HUES48 (cell line): Measurements from ENCODE around the gene ANKRD53.

Source experiments
- H3K27ac ChIP-seq: one replicate; pipeline ENCODE4 v1.7.0; 2013; ENCODE audit warnings: low read depth, low read length, inconsistent platforms
- H3K27me3 ChIP-seq: 2 replicates; pipeline ENCODE4 v1.6.1; 2013; ENCODE audit warnings: mild to moderate bottlenecking, low read length; ENCODE audit not compliant: control insufficient read depth, insufficient read depth
- H3K36me3 ChIP-seq: 2 replicates; pipeline ENCODE4 v1.6.1; 2013; ENCODE audit warnings: low read length; ENCODE audit not compliant: control insufficient read depth, insufficient read depth
- H3K4me1 ChIP-seq: 2 replicates; pipeline ENCODE4 v1.6.1; 2013; ENCODE audit warnings: mild to moderate bottlenecking, low read length; ENCODE audit not compliant: control insufficient read depth, insufficient read depth
- H3K4me3 ChIP-seq: 2 replicates; pipeline ENCODE4 v1.5.1; 2013; ENCODE audit warnings: mild to moderate bottlenecking, low read depth, low read length
- H3K9ac ChIP-seq: 2 replicates; pipeline ENCODE4 v1.6.1; 2013; ENCODE audit warnings: mild to moderate bottlenecking, low read depth, low read length, moderate library complexity
- H3K9me3 ChIP-seq: 2 replicates; pipeline ENCODE4 v1.6.1; 2013; ENCODE audit warnings: low read length; ENCODE audit not compliant: control insufficient read depth, insufficient read depth

The ANKRD53 gene

DNA sequence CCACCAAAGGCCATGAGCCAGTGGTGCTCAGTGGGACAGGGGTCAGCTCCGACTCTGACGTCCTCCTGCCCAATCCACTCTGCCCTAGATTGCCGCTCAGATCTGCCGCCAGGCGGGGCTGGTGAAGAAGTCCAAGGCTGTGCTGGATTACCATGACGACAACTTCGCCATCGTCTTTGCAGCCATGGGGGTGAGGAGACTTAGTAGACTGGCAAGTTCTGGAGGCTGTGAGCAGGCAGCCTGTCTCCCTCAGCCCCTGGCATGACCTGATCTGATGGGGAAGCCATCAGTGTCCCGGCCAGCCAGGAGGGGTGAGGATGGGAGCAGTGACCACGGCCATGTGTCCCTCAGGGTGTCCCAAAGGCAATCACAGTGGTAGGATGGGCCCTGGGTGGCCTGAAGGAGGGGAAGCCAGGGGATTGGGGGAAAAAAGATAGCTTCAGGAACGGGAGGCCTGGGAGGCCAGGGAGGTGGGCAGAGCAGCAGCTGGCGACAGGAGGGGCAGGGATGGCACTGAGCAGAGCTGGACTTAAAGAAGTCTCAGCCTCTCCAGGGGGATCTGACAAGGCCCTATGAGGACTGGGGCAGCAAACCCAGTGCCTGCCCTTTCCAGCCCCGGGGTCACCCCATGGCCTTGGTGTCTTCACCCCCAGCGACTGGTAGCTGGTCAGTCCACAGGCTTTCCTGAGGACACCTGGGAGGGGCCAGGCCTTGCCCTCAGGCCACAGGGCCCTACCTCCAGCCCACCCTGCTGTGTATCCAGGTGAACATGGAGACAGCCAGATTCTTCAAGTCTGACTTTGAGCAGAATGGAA is 17.4 kb upstream of the ANKRD53 start:
- H3K9ac ChIP-seq = no peak overlapping the region
- peaks cover 53% of the 10 kb centered on the region for H3K27me3 ChIP-seq
- H3K4me1 ChIP-seq = no peaks in the 10 kb centered on the region
- H3K4me3 ChIP-seq = no peak overlapping the region
- no peaks in the 10 kb centered on the region for H3K36me3 ChIP-seq
- no peak overlapping the region for H3K27ac ChIP-seq
- no peaks in the 10 kb centered on the region for H3K9me3 ChIP-seq

DNA sequence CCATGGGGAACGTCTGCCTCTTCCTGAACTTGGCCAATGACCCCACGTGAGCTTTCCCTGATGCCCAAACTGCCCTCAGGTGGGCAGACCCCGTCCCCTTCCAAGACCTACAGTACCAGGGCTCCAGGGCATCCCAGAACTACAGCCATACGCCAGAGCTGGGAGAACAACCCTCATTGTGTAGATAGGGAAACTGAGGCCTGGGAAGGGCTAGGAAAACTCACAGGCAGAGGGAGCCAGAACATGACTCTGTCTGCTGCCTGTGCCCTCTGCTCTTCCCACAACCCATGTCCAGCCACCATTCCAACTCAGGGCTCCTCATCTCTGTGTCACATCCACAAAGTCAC is 16.8 kb upstream of the ANKRD53 start:
- H3K27me3 ChIP-seq = peaks cover 59% of the 10 kb centered on the region
- no peak overlapping the region for H3K27ac ChIP-seq
- no peaks in the 10 kb centered on the region for H3K4me1 ChIP-seq
- H3K4me3 ChIP-seq = no peak overlapping the region
- no peaks in the 10 kb centered on the region for H3K36me3 ChIP-seq
- H3K9me3 ChIP-seq = no peaks in the 10 kb centered on the region
- no peak overlapping the region for H3K9ac ChIP-seq

DNA sequence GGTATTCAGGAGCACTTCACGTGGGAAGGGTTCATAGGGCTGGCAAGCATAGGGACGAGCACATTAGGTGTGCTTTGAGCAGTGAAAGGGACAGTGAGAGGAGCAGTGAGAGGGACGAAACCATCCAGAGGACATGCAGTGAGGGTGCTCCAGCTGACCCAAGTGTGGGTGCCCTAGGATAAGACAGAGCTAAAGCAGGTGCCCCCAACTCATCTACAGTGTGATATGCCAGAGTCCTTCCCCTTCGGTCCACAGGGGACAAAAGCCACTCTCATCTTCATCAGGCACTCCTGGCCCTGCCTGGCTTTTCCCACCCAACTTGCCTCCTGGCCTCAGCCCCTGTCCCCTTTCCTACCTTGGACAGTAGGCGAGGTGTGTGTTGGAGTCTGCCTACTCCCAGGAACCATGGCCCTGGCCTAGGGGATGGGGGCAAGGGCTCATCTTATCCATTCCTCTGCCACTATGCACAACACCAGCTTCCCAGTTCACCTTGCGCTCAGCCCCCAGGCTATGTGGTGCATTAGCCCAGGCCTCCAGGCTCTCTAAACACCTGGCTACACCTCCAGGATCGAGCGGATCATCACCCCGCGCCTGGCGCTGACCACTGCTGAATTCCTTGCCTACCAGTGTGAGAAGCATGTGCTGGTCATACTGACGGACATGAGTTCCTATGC is 16.1 kb upstream of the ANKRD53 start:
- no peaks in the 10 kb centered on the region for H3K36me3 ChIP-seq
- H3K9ac ChIP-seq = no peak overlapping the region
- H3K9me3 ChIP-seq = no peaks in the 10 kb centered on the region
- H3K27ac ChIP-seq = no peak overlapping the region
- no peaks in the 10 kb centered on the region for H3K4me1 ChIP-seq
- peaks cover 66% of the 10 kb centered on the region for H3K27me3 ChIP-seq
- no peak overlapping the region for H3K4me3 ChIP-seq

DNA sequence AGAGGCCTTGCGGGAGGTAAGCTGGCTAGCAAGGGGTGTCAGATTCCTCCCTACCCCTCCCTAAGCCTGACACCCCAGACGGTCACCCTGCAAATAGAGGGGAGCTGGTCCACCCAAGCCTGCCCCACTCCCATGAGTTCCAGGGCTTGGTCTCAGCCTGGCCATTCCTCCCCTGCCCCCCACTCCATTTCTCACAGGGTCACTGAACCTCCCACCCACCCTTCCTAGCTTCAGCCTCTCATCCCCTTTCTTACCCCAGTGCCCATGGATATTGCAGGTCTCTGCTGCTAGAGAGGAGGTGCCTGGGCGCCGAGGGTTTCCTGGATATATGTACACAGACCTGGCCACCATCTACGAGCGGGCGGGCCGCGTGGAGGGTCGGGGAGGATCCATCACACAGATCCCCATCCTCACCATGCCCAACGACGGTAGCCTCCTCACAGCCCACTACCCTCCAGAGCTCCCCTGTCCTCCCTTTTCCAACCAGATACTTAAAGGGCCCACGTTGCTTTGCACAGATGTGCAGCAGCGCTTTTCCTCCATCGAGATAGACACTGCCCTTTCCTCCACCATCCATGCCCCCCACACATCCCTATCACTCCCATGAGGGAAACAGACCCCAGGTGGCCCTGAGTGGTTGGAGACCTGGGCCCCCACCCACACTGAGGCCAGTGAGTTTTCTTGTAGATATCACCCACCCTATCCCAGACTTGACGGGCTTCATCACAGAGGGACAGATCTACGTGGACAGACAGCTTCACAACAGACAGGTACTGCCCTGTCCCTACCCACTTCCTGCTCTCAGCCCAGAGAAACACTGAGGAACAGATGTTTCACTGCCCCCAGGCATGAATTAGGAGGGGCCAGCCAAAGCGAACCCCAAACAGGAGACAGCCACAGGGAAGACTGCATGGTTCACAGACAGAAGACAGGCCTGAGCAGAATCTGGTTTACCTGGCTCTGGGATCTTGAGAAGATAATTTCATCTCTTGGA is 15.2 kb upstream of the ANKRD53 start:
- H3K4me1 ChIP-seq = no peaks in the 10 kb centered on the region
- no peak overlapping the region for H3K27ac ChIP-seq
- no peak overlapping the region for H3K9ac ChIP-seq
- H3K4me3 ChIP-seq = no peak overlapping the region
- H3K27me3 ChIP-seq = peaks cover 71% of the 10 kb centered on the region
- no peaks in the 10 kb centered on the region for H3K36me3 ChIP-seq
- no peaks in the 10 kb centered on the region for H3K9me3 ChIP-seq

DNA sequence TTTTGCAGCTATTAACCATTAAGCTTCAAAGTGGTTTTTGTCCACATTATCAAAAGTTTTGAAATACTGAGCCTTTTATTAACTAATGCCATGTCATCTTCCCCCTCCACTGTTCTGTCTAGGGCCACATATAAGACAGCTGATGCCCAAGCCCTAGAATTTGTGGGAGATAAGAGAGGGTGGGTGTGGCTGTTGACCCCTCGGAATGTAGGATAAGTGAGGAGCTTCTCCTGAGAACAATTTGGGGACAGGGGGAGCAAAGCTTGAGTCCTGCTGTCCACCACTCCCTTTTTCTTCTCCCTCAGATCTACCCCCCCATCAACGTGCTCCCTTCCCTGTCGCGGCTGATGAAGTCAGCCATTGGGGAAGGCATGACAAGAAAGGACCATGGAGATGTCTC is 14.3 kb upstream of the ANKRD53 start:
- Histone ChIP-seq H3K36me3 (no peaks in the 10 kb centered on the region), H3K4me1 (no peaks in the 10 kb centered on the region), H3K9me3 (no peaks in the 10 kb centered on the region), H3K27me3 (peaks cover 72% of the 10 kb centered on the region), H3K27ac (no peak overlapping the region), H3K9ac (no peak overlapping the region), H3K4me3 (no peak overlapping the region)

DNA sequence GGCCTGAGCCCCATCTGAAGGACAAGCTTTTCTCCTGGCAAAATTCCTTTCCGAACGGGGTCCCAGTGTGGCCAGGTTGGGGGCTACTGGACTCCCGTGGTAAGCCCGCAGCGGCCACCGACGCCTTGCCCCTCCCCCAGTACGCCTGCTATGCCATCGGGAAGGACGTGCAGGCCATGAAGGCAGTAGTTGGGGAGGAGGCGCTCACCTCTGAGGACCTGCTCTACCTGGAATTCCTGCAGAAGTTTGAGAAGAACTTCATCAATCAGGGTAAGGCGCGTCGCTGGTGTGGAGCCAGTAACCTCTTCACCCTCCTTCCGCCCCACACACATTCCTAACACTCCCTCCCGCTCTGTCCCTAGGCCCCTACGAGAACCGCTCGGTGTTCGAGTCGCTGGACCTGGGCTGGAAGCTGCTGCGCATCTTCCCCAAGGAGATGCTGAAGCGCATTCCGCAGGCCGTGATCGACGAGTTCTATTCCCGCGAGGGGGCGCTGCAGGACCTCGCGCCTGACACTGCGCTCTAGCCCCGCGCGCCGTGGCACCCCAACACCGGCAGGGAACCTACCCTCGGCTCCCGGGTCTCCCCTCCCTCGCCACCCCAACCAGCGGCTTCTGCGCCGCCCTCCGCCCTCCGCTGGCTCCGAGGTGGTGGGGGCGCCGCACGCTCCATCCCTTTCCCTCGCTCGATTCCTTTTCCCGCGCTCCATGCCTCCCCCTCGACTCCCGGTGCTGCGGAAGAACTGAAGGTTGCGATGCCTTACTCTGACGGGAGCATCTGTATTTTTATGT is 13.6 kb upstream of the ANKRD53 start:
- H3K9me3 ChIP-seq = no peaks in the 10 kb centered on the region
- peaks cover 74% of the 10 kb centered on the region for H3K27me3 ChIP-seq
- no peak overlapping the region for H3K9ac ChIP-seq
- no peaks in the 10 kb centered on the region for H3K36me3 ChIP-seq
- H3K4me3 ChIP-seq = peak overlapping the region; percentile 55
- H3K4me1 ChIP-seq = no peaks in the 10 kb centered on the region
- no peak overlapping the region for H3K27ac ChIP-seq

DNA sequence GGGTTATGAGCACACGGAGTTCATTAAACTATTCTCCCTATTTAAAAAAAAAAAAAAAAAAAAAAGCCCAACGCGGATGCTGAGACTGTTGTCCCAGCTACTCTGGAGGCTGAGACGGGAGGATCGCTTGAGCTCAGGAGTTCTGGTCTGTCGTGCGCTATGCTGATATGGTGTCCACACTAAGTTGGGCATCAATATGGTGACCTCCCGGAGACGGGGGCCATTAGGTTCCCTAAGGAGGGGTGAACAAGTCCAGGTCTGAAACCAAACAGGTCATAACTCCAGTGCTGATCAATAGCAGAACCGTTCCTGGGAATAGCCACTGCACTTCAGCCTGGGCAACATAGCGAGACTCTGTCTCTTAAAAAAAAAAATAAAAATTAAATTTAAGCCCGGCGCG is 12.9 kb upstream of the ANKRD53 start:
- no peaks in the 10 kb centered on the region for H3K4me1 ChIP-seq
- no peak overlapping the region for H3K9ac ChIP-seq
- H3K4me3 ChIP-seq = peak overlapping the region; percentile 55
- H3K27ac ChIP-seq = no peak overlapping the region
- H3K9me3 ChIP-seq = no peaks in the 10 kb centered on the region
- peaks cover 81% of the 10 kb centered on the region for H3K27me3 ChIP-seq
- no peaks in the 10 kb centered on the region for H3K36me3 ChIP-seq

DNA sequence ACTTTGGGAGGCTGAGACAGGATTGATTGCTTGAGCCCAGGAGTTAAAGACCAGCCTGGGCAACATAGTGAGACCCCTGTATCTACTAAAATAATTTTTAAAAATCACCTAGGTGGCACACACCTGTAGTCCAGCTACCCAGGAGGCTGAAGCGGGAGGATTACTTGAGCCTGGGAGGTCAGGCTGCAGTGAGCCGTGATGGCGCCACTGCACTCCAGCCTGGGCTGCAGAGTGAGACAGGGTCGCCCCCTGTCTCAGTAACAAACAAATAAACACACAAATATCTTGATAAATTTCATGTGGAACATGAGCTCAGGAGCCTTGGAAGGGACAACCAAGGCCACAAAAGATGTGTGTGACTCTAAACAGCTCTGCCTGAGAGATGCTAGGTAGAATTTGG is 11.7 kb upstream of the ANKRD53 start:
- H3K36me3 ChIP-seq = no peaks in the 10 kb centered on the region
- H3K27me3 ChIP-seq = peaks cover 75% of the 10 kb centered on the region
- no peak overlapping the region for H3K4me3 ChIP-seq
- no peaks in the 10 kb centered on the region for H3K4me1 ChIP-seq
- no peak overlapping the region for H3K9ac ChIP-seq
- H3K27ac ChIP-seq = no peak overlapping the region
- no peaks in the 10 kb centered on the region for H3K9me3 ChIP-seq

DNA sequence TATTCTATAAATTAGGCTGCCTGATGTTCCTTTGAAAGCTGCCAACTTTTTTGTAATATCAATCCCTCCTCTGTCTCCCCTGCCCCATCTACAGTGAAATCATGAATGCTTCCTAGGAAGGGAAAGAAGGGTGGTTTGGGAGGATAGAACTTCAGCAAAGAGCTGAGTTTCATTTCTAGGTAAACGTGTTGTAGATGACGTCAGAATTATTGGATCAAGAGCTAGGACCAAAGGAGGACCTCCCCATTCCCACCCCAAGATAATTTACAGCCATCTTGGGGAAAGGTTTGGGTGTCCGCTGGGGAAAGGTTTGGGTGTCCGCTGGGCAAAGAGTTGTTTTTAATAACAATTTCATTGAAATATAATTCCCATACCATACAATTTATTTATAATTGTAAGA is 11.2 kb upstream of the ANKRD53 start:
- Histone ChIP-seq H3K4me3 (no peak overlapping the region), H3K27ac (no peak overlapping the region), H3K9ac (no peak overlapping the region), H3K27me3 (peaks cover 70% of the 10 kb centered on the region), H3K4me1 (no peaks in the 10 kb centered on the region), H3K36me3 (no peaks in the 10 kb centered on the region), H3K9me3 (no peaks in the 10 kb centered on the region)

DNA sequence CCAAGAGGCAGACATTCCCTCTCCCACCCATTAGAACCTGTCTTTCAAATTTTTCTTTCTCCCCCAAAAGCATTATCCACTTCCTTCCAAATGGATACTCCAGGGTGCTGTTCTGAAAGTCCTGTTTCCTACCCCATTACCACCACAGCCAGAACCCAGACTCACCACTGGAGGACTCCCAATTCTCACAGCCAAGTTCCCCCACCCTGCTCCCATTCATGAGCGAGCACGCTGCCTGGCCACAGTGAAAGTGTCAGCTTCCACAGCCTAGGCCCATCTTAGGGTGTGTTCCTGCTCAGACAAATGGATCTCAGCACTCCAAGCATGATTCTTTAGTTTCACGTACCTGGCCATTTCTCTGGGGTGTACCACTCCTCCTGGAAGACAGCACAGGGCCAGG is 3.8 kb upstream of the ANKRD53 start:
- H3K36me3 ChIP-seq = no peaks in the 10 kb centered on the region
- no peak overlapping the region for H3K9ac ChIP-seq
- H3K4me1 ChIP-seq = peaks cover 17% of the 10 kb centered on the region
- H3K27me3 ChIP-seq = peaks cover 43% of the 10 kb centered on the region
- H3K9me3 ChIP-seq = no peaks in the 10 kb centered on the region
- H3K27ac ChIP-seq = no peak overlapping the region
- no peak overlapping the region for H3K4me3 ChIP-seq
